Activated naive CD8-positive, alpha-beta T cell (primary cell): ENCODE data around the gene ZNF775.

Experiments
- H3K27ac Mint-ChIP-seq: one replicate; pipeline ENCODE4 v1.8.0; 2021; ENCODE audit warnings: mixed read lengths
- H3K27me3 Mint-ChIP-seq: one replicate; pipeline ENCODE4 v1.8.0; 2021; ENCODE audit warnings: mixed read lengths
- H3K36me3 Mint-ChIP-seq: one replicate; pipeline ENCODE4 v1.8.0; 2021; ENCODE audit warnings: mixed read lengths
- H3K4me1 Mint-ChIP-seq: one replicate; pipeline ENCODE4 v1.8.0; 2021; ENCODE audit warnings: low read depth, mixed read lengths
- H3K4me3 Mint-ChIP-seq: one replicate; pipeline ENCODE4 v1.8.0; 2021; ENCODE audit warnings: mild to moderate bottlenecking, mixed read lengths
- H3K9me3 Mint-ChIP-seq: one replicate; pipeline ENCODE4 v1.8.0; 2021; ENCODE audit warnings: low read depth, mixed read lengths

The ZNF775 gene

GRCh38 chr7:150432915-150433892 is 54.1 kb downstream of the ZNF775 start:
- Mint-ChIP-seq H3K4me1 (peaks cover 15% of the 10 kb centered on the region), H3K27ac (no peak overlapping the region), H3K27me3 (peaks cover 2% of the 10 kb centered on the region), H3K4me3 (no peak overlapping the region), H3K36me3 (peaks cover 2% of the 10 kb centered on the region), H3K9me3 (no peaks in the 10 kb centered on the region)

- H3K4me3 Mint-ChIP-seq = no peak overlapping the region
- H3K27me3 Mint-ChIP-seq = peaks cover 2% of the 10 kb centered on the region
- peaks cover 14% of the 10 kb centered on the region for H3K4me1 Mint-ChIP-seq
- H3K27ac Mint-ChIP-seq = no peak overlapping the region
- H3K36me3 Mint-ChIP-seq = peaks cover 2% of the 10 kb centered on the region
- H3K9me3 Mint-ChIP-seq = no peaks in the 10 kb centered on the region
Observed at GRCh38 chr7:150434240-150434639, 55.1 kb downstream of the ZNF775 start.

- H3K4me3 Mint-ChIP-seq = no peak overlapping the region
- H3K27ac Mint-ChIP-seq = no peak overlapping the region
- H3K4me1 Mint-ChIP-seq = peaks cover 21% of the 10 kb centered on the region
- H3K9me3 Mint-ChIP-seq = no peaks in the 10 kb centered on the region
- H3K36me3 Mint-ChIP-seq = peaks cover 2% of the 10 kb centered on the region
- H3K27me3 Mint-ChIP-seq = peaks cover 2% of the 10 kb centered on the region
Observed at GRCh38 chr7:150435047-150435389, 55.9 kb downstream of the ZNF775 start.

- H3K4me3 Mint-ChIP-seq = no peak overlapping the region
- H3K27me3 Mint-ChIP-seq = peaks cover 2% of the 10 kb centered on the region
- H3K4me1 Mint-ChIP-seq = peaks cover 26% of the 10 kb centered on the region
- no peaks in the 10 kb centered on the region for H3K9me3 Mint-ChIP-seq
- no peak overlapping the region for H3K27ac Mint-ChIP-seq
- peaks cover 2% of the 10 kb centered on the region for H3K36me3 Mint-ChIP-seq
Observed at GRCh38 chr7:150435390-150436073, 56.4 kb downstream of the ZNF775 start.

GRCh38 chr7:150439967-150440366 is 60.8 kb downstream of the ZNF775 start:
- Mint-ChIP-seq H3K4me3 (peak overlapping the region; percentile 20), H3K27ac (peak overlapping the region; percentile 22), H3K36me3 (peaks cover 6% of the 10 kb centered on the region), H3K4me1 (peaks cover 20% of the 10 kb centered on the region), H3K27me3 (no peaks in the 10 kb centered on the region), H3K9me3 (no peaks in the 10 kb centered on the region)

- H3K36me3 Mint-ChIP-seq = peaks cover 6% of the 10 kb centered on the region
- no peak overlapping the region for H3K27ac Mint-ChIP-seq
- H3K4me3 Mint-ChIP-seq = no peak overlapping the region
- H3K4me1 Mint-ChIP-seq = peaks cover 22% of the 10 kb centered on the region
- H3K27me3 Mint-ChIP-seq = no peaks in the 10 kb centered on the region
- no peaks in the 10 kb centered on the region for H3K9me3 Mint-ChIP-seq
Observed at GRCh38 chr7:150441524-150441923, 62.4 kb downstream of the ZNF775 start.

GRCh38 chr7:150442811-150443210 is 63.7 kb downstream of the ZNF775 start:
- H3K27ac Mint-ChIP-seq = no peak overlapping the region
- H3K4me1 Mint-ChIP-seq = peaks cover 30% of the 10 kb centered on the region

GRCh38 chr7:150443793-150444540 is 64.8 kb downstream of the ZNF775 start:
- peaks cover 41% of the 10 kb centered on the region for H3K4me1 Mint-ChIP-seq
- H3K27ac Mint-ChIP-seq = no peak overlapping the region
- H3K9me3 Mint-ChIP-seq = no peaks in the 10 kb centered on the region
- peaks cover 6% of the 10 kb centered on the region for H3K36me3 Mint-ChIP-seq
- H3K4me3 Mint-ChIP-seq = no peak overlapping the region
- H3K27me3 Mint-ChIP-seq = no peaks in the 10 kb centered on the region

More at GRCh38 chr7:150442811-150443210, 63.7 kb downstream of the ZNF775 start:
- Mint-ChIP-seq H3K9me3 (no peaks in the 10 kb centered on the region), H3K4me3 (no peak overlapping the region), H3K36me3 (peaks cover 6% of the 10 kb centered on the region), H3K27me3 (no peaks in the 10 kb centered on the region)

GRCh38 chr7:150444674-150445365 is 65.7 kb downstream of the ZNF775 start:
- Mint-ChIP-seq H3K27me3 (no peaks in the 10 kb centered on the region), H3K27ac (no peak overlapping the region), H3K36me3 (peaks cover 6% of the 10 kb centered on the region), H3K4me1 (peaks cover 41% of the 10 kb centered on the region), H3K4me3 (no peak overlapping the region), H3K9me3 (no peaks in the 10 kb centered on the region)

GRCh38 chr7:150446288-150446938 is 67.3 kb downstream of the ZNF775 start:
- H3K36me3 Mint-ChIP-seq = peaks cover 3% of the 10 kb centered on the region
- no peaks in the 10 kb centered on the region for H3K27me3 Mint-ChIP-seq
- H3K4me3 Mint-ChIP-seq = no peak overlapping the region
- peak overlapping the region; percentile 72 for H3K27ac Mint-ChIP-seq
- no peaks in the 10 kb centered on the region for H3K9me3 Mint-ChIP-seq
- H3K4me1 Mint-ChIP-seq = peaks cover 47% of the 10 kb centered on the region
